ENCODE results near the gene POLR2B. TPM values are rescaled to one million over a fixed set of nuclear protein-coding genes. Genes with fewer than 3 reads are reported as not detected.

POLR2B gene
- total RNA-seq, 1 experiment from 2014 or later, result 77.1 TPM

DNA sequence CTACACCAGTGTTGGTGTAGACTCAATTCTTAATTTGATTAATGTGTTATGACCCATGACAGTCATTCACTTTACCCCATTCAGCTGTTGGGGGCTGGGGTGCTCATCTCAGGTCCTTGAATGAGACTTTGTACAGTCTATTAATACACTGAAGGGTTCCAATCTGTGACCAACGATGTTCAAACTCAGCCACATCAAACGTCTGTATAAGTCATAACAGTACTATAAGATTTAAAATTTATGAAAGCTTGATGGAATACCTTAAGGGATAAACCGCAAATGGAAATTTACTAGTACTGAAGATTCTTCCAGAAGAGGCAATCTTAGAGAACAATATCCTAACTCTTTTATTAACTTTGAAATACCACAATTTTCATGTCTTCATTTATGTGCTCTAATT is 37.3 kb upstream of the POLR2B start:
- Histone ChIP-seq H3K27me3 (ENCODE audit: insufficient read depth, low read depth) (no peaks in the 10 kb centered on the region), H3K9me2 (ENCODE audit: insufficient read depth) (no peaks in the 10 kb centered on the region), H3K4me3 (no peak overlapping the region), H3K4me2 (no peak overlapping the region), H3F3A (ENCODE audit: insufficient read depth, low read depth) (no peaks in the 10 kb centered on the region), H3K36me3 (ENCODE audit: low read depth) (no peaks in the 10 kb centered on the region), H4K20me1 (ENCODE audit: insufficient read depth) (no peaks in the 10 kb centered on the region), H2AFZ (no peak overlapping the region), H3K79me2 (ENCODE audit: low read depth) (no peaks in the 10 kb centered on the region), H3K9me3 (ENCODE audit: insufficient read depth, low read depth) (no peaks in the 10 kb centered on the region), H3K4me1 (replicated peaks; ENCODE audit: insufficient read depth) (peaks cover 8% of the 10 kb centered on the region; the same call in 1 of the 2 replicates), H3K27ac (no peak overlapping the region)
- intact Hi-C loops (cut with micrococcal nuclease; ENCODE audit: unreplicated experiment), result no loop called here
- DNase-seq, result no peak
- TF ChIP-seq, protein P1, sequence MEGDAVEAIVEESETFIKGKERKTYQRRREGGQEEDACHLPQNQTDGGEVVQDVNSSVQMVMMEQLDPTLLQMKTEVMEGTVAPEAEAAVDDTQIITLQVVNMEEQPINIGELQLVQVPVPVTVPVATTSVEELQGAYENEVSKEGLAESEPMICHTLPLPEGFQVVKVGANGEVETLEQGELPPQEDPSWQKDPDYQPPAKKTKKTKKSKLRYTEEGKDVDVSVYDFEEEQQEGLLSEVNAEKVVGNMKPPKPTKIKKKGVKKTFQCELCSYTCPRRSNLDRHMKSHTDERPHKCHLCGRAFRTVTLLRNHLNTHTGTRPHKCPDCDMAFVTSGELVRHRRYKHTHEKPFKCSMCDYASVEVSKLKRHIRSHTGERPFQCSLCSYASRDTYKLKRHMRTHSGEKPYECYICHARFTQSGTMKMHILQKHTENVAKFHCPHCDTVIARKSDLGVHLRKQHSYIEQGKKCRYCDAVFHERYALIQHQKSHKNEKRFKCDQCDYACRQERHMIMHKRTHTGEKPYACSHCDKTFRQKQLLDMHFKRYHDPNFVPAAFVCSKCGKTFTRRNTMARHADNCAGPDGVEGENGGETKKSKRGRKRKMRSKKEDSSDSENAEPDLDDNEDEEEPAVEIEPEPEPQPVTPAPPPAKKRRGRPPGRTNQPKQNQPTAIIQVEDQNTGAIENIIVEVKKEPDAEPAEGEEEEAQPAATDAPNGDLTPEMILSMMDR (conservative IDR thresholded peaks at IDR 0.05), result no peak
- TF ChIP-seq EZH2 (IDR thresholded peaks at IDR 0.05; ENCODE audit: low read depth), result no peak
- BruUV-seq (replicated peaks), result no TSS peak
- ChIA-PET POLR2A (ENCODE audit: unreplicated experiment) (no interaction called here), CTCF (no interaction called here)

DNA sequence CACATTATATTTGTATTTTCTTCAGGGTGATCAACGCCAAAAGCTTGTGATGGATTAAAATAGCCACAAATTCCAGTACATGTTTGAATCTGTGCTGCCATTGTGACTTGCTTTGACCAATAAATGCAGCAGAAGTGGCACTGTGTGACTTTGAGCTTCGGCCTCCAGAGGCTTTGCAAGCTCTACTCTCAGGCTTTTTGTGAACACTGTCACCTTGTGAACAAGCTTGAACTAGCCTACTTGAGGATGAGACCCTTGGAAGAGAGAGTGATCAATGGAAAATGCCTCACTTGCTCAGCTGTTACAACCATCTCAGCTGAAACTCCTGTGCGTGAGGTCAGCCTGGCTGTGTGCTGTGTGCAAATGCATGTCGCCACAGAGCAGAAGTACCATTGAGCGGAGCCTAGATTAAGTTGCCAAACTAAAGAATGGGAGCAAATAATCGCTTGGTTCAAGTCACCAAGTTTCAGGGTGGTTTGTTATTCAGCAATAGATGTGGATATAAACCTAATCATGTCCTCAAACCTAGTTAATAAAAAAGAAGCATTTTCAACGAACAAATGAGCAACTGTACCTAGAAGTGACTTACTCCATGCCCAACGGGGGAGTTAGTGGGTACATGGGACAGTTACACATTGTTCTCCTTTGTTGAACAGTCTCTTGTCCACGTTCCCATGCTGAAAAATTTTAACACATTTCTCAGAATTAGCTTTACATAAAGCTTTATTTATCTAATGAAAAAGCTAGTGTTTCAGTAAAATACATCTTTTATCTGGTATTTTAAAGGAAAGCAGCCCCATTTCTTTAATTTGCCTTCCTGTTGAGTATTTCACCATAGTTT is 24.8 kb upstream of the POLR2B start:
- no peaks in the 10 kb centered on the region for H3F3A ChIP-seq (ENCODE audit: insufficient read depth, low read depth)
- TF ChIP-seq EZH2 (IDR thresholded peaks at IDR 0.05; ENCODE audit: low read depth), result no peak
- TF ChIP-seq, protein P1 (conservative IDR thresholded peaks at IDR 0.05), result no peak
- no peak overlapping the region for H3K4me3 ChIP-seq
- no peaks in the 10 kb centered on the region for H3K9me3 ChIP-seq (ENCODE audit: insufficient read depth, low read depth)
- POLR2A ChIA-PET (ENCODE audit: unreplicated experiment), result no interaction called here
- H3K79me2 ChIP-seq (ENCODE audit: low read depth), result no peaks in the 10 kb centered on the region
- H3K4me1 ChIP-seq (replicated peaks; ENCODE audit: insufficient read depth), result no peaks in the 10 kb centered on the region
- CTCF ChIA-PET, result no interaction called here
- no peaks in the 10 kb centered on the region for H4K20me1 ChIP-seq (ENCODE audit: insufficient read depth)
- no peak overlapping the region for H2AFZ ChIP-seq
- no peak for DNase-seq
- intact Hi-C loops (cut with micrococcal nuclease; ENCODE audit: unreplicated experiment), result no loop called here
- no peaks in the 10 kb centered on the region for H3K27me3 ChIP-seq (ENCODE audit: insufficient read depth, low read depth)
- no peak overlapping the region for H3K4me2 ChIP-seq
- H3K27ac ChIP-seq, result no peak overlapping the region
- no TSS peak for BruUV-seq (replicated peaks)
- H3K36me3 ChIP-seq (ENCODE audit: low read depth), result no peaks in the 10 kb centered on the region
- H3K9me2 ChIP-seq (ENCODE audit: insufficient read depth), result no peaks in the 10 kb centered on the region

- no peaks in the 10 kb centered on the region for H3K9me3 ChIP-seq (ENCODE audit: insufficient read depth, low read depth)
- no peaks in the 10 kb centered on the region for H4K20me1 ChIP-seq (ENCODE audit: insufficient read depth)
- DNase-seq, result no peak
- POLR2A ChIA-PET (ENCODE audit: unreplicated experiment), result no interaction called here
- H3K79me2 ChIP-seq (ENCODE audit: low read depth), result no peaks in the 10 kb centered on the region
- TF ChIP-seq, protein P1 (conservative IDR thresholded peaks at IDR 0.05), result no peak
- TF ChIP-seq EZH2 (IDR thresholded peaks at IDR 0.05; ENCODE audit: low read depth), result no peak
- no peaks in the 10 kb centered on the region for H3K27me3 ChIP-seq (ENCODE audit: insufficient read depth, low read depth)
- H3K4me2 ChIP-seq, result no peak overlapping the region
- H3K4me3 ChIP-seq, result no peak overlapping the region
- H3K9me2 ChIP-seq (ENCODE audit: insufficient read depth), result no peaks in the 10 kb centered on the region
- H3F3A ChIP-seq (ENCODE audit: insufficient read depth, low read depth), result no peaks in the 10 kb centered on the region
- no peaks in the 10 kb centered on the region for H3K4me1 ChIP-seq (replicated peaks; ENCODE audit: insufficient read depth)
- no peak overlapping the region for H2AFZ ChIP-seq
- no peak overlapping the region for H3K27ac ChIP-seq
- CTCF ChIA-PET, result no interaction called here
- no TSS peak for BruUV-seq (replicated peaks)
- no peaks in the 10 kb centered on the region for H3K36me3 ChIP-seq (ENCODE audit: low read depth)
- intact Hi-C loops (cut with micrococcal nuclease; ENCODE audit: unreplicated experiment), result no loop called here
Observed at GRCh38 chr4:56958111-56958517, 20.6 kb upstream of the POLR2B start.

Data from PC-9 (cell line).